ENCODE data around the gene DGAT2. TPM values are rescaled to one million over a fixed set of nuclear protein-coding genes. Genes with fewer than 3 reads are reported as not detected.

DGAT2 gene
- total RNA-seq, 1 donor from 2014 or later = 1.4 TPM

DNA sequence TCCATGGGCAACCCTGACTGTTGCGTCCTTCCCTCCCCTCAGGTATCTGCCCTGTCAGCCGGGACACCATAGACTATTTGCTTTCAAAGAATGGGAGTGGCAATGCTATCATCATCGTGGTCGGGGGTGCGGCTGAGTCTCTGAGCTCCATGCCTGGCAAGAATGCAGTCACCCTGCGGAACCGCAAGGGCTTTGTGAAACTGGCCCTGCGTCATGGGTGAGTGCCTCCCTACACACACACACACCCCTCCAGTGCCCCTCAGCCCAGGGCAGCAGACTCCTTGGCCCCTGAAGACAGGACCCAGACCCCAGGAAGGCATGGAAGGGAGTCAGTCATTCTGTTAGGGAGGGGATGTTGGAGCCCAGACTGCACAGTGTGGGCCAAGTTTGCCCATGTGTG lies 28.5 kb downstream of the DGAT2 start:
- Mint-ChIP-seq H3K27ac (no peak overlapping the region), H3K4me3 (ENCODE audit: low read depth) (no peak overlapping the region), H3K4me1 (ENCODE audit: low read depth) (no peaks in the 10 kb centered on the region)

DNA sequence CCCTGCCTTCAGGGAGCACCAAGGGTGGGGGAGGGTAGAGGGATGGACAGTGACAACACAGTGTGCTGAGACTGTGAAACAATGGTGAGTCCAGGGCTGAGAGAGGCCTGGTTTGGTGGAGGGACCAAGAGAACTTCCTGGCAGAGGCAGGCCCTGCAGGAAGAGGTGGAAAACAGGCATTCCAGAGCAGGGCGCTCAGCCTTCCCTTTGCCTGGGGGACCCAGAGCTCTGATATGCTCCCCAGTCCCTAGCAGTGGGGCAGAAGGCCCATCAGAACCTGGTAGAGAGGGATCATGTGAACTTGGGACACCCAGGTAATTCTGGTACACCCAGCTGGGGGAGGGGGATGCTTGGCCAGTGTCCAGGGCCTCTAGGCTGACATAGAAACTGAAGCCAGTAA lies 29.2 kb downstream of the DGAT2 start:
- Mint-ChIP-seq H3K36me3 (ENCODE audit: insufficient read depth) (no peaks in the 10 kb centered on the region), H3K4me3 (ENCODE audit: low read depth) (no peak overlapping the region), H3K4me1 (ENCODE audit: low read depth) (no peaks in the 10 kb centered on the region), H3K27me3 (peaks cover 13% of the 10 kb centered on the region), H3K9me3 (ENCODE audit: low read depth) (no peaks in the 10 kb centered on the region), H3K27ac (no peak overlapping the region)
- TF ChIP-seq, protein P1, sequence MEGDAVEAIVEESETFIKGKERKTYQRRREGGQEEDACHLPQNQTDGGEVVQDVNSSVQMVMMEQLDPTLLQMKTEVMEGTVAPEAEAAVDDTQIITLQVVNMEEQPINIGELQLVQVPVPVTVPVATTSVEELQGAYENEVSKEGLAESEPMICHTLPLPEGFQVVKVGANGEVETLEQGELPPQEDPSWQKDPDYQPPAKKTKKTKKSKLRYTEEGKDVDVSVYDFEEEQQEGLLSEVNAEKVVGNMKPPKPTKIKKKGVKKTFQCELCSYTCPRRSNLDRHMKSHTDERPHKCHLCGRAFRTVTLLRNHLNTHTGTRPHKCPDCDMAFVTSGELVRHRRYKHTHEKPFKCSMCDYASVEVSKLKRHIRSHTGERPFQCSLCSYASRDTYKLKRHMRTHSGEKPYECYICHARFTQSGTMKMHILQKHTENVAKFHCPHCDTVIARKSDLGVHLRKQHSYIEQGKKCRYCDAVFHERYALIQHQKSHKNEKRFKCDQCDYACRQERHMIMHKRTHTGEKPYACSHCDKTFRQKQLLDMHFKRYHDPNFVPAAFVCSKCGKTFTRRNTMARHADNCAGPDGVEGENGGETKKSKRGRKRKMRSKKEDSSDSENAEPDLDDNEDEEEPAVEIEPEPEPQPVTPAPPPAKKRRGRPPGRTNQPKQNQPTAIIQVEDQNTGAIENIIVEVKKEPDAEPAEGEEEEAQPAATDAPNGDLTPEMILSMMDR (IDR thresholded peaks at IDR 0.05; ENCODE audit: unreplicated experiment) = no peak
- no peak for DNase-seq (ENCODE audit: low spot score, unreplicated experiment)

More for the DNA sequence above, 28.5 kb downstream of the DGAT2 start:
- Mint-ChIP-seq H3K9me3 (ENCODE audit: low read depth) (no peaks in the 10 kb centered on the region), H3K27me3 (peaks cover 13% of the 10 kb centered on the region), H3K36me3 (ENCODE audit: insufficient read depth) (no peaks in the 10 kb centered on the region)
- TF ChIP-seq, protein P1 (IDR thresholded peaks at IDR 0.05; ENCODE audit: unreplicated experiment) = no peak
- DNase-seq (ENCODE audit: low spot score, unreplicated experiment) = no peak

DNA sequence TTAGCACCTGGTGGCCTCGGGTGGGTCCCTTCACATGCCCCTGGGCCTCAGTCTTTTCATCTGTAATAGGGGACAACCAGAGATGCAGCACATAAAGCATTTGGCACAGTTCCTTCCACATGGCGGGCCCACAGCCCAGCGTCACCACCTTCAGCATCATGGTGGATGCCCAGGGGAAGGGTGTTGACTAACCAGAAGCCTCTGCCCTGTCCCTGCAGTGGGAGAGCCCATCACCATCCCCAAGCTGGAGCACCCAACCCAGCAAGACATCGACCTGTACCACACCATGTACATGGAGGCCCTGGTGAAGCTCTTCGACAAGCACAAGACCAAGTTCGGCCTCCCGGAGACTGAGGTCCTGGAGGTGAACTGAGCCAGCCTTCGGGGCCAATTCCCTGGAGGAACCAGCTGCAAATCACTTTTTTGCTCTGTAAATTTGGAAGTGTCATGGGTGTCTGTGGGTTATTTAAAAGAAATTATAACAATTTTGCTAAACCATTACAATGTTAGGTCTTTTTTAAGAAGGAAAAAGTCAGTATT lies 31.6 kb downstream of the DGAT2 start:
- DNase-seq (ENCODE audit: low spot score, unreplicated experiment) = no peak
- TF ChIP-seq, protein P1 (IDR thresholded peaks at IDR 0.05; ENCODE audit: unreplicated experiment) = no peak
- no peaks in the 10 kb centered on the region for H3K27me3 Mint-ChIP-seq
- H3K4me1 Mint-ChIP-seq (ENCODE audit: low read depth) = no peaks in the 10 kb centered on the region
- no peaks in the 10 kb centered on the region for H3K36me3 Mint-ChIP-seq (ENCODE audit: insufficient read depth)
- no peaks in the 10 kb centered on the region for H3K9me3 Mint-ChIP-seq (ENCODE audit: low read depth)
- H3K27ac Mint-ChIP-seq = no peak overlapping the region
- no peak overlapping the region for H3K4me3 Mint-ChIP-seq (ENCODE audit: low read depth)

DNA sequence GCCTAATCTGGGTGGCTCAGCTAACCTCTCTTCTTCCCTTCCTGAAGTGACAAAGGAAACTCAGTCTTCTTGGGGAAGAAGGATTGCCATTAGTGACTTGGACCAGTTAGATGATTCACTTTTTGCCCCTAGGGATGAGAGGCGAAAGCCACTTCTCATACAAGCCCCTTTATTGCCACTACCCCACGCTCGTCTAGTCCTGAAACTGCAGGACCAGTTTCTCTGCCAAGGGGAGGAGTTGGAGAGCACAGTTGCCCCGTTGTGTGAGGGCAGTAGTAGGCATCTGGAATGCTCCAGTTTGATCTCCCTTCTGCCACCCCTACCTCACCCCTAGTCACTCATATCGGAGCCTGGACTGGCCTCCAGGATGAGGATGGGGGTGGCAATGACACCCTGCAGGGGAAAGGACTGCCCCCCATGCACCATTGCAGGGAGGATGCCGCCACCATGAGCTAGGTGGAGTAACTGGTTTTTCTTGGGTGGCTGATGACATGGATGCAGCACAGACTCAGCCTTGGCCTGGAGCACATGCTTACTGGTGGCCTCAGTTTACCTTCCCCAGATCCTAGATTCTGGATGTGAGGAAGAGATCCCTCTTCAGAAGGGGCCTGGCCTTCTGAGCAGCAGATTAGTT lies 32.3 kb downstream of the DGAT2 start:
- Mint-ChIP-seq H3K27ac (no peak overlapping the region), H3K36me3 (ENCODE audit: insufficient read depth) (no peaks in the 10 kb centered on the region), H3K27me3 (no peaks in the 10 kb centered on the region), H3K4me1 (ENCODE audit: low read depth) (no peaks in the 10 kb centered on the region), H3K4me3 (ENCODE audit: low read depth) (no peak overlapping the region), H3K9me3 (ENCODE audit: low read depth) (no peaks in the 10 kb centered on the region)
- no peak for DNase-seq (ENCODE audit: low spot score, unreplicated experiment)
- TF ChIP-seq, protein P1 (IDR thresholded peaks at IDR 0.05; ENCODE audit: unreplicated experiment) = no peak

DNA sequence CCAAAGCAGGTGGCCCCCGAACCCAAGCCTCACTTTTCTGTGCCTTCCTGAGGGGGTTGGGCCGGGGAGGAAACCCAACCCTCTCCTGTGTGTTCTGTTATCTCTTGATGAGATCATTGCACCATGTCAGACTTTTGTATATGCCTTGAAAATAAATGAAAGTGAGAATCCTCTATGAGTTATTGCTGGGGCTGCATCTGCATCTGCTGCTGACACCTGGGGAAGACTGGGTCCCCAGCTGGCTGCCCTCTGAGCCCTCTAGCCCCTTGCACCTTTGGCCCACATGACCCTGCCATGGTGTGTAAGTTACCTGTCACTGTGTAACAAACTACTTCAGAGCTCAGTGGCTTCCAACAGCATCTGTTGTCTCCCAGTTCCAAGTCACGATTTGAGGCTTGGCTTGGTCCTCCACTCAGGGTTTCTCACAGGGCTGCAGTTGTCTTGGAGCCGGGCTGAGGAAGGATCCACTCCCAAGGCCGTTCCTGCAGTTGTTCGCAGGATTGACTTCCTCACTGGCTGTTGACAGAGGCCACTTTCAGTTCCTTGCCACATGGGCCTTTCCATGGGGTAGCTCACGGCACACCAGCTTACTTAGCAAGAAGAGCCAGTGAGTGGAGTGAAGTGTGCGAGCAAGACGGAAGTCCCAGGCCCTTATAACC lies 32.9 kb downstream of the DGAT2 start:
- H3K4me3 Mint-ChIP-seq (ENCODE audit: low read depth) = no peak overlapping the region
- H3K9me3 Mint-ChIP-seq (ENCODE audit: low read depth) = no peaks in the 10 kb centered on the region
- TF ChIP-seq, protein P1 (IDR thresholded peaks at IDR 0.05; ENCODE audit: unreplicated experiment) = no peak
- no peak for DNase-seq (ENCODE audit: low spot score, unreplicated experiment)
- H3K27ac Mint-ChIP-seq = no peak overlapping the region
- H3K27me3 Mint-ChIP-seq = no peaks in the 10 kb centered on the region
- no peaks in the 10 kb centered on the region for H3K4me1 Mint-ChIP-seq (ENCODE audit: low read depth)
- H3K36me3 Mint-ChIP-seq (ENCODE audit: insufficient read depth) = no peaks in the 10 kb centered on the region
